Keratinocyte (primary cell): Measurements from ENCODE around the gene CLPSL2.

ENCODE experiments used
- CTCF ChIP-seq, 3 experiments: IDR thresholded peaks in 1 of 3; conservative IDR thresholded peaks in 1 of 3; optimal IDR thresholded peaks in 1 of 3; 2 replicates in 2 of 3; 3 replicates in 1 of 3; pipeline versions ENCODE3 to v1.5.1; 2011; ENCODE audit warnings: low read length in 3 of 3, mild to moderate bottlenecking in 3 of 3, moderate library complexity in 2 of 3, control low read depth in 1 of 3, inconsistent platforms in 1 of 3; ENCODE audit not compliant: insufficient read depth in 2 of 3; ENCODE audit errors: extremely low read depth in 1 of 3
- EZH2 ChIP-seq: IDR thresholded peaks from one replicate; pipeline ENCODE4 v1.6.1; 2012; ENCODE audit warnings: inconsistent platforms, mild to moderate bottlenecking, low read length, moderate library complexity

GRCh38 chr6:35786810-35787209, 10.4 kb downstream of the CLPSL2 start:
- TF ChIP-seq CTCF (optimal IDR thresholded peaks at IDR 0.05 in 1 of 3, IDR thresholded peaks at IDR 0.05 in 1 of 3, conservative IDR thresholded peaks at IDR 0.05 in 1 of 3; ENCODE audit: extremely low read depth in 1 of 3, insufficient read depth in 2 of 3, low read length in 3 of 3) (no peak), EZH2 (peak; percentile 76)
